GM13976 (cell line): ENCODE data around the gene TMEM184B.

Source experiments
- DNase-seq: peaks from one replicate; pipeline ENCODE4 v3.0.0; 2012; ENCODE audit warnings: low spot score
- in situ Hi-C: fragments of 300-500 bp; cut with MboI; formaldehyde crosslinking; loops from one replicate; pipeline ENCODE4 v1.12.0; 2022; ENCODE audit warnings: low sequenced_read_pairs, mixed read lengths, inconsistent platforms; ENCODE audit not compliant: unreplicated experiment
- TF ChIP-seq, protein P1 (sequence below): IDR thresholded peaks from 2 replicates; pipeline ENCODE4 v1.5.1; 2012; ENCODE audit warnings: borderline replicate concordance, mild to moderate bottlenecking; ENCODE audit not compliant: insufficient read depth; ENCODE audit errors: extremely low read depth, missing control alignments, control extremely low read depth

The TMEM184B gene

DNA sequence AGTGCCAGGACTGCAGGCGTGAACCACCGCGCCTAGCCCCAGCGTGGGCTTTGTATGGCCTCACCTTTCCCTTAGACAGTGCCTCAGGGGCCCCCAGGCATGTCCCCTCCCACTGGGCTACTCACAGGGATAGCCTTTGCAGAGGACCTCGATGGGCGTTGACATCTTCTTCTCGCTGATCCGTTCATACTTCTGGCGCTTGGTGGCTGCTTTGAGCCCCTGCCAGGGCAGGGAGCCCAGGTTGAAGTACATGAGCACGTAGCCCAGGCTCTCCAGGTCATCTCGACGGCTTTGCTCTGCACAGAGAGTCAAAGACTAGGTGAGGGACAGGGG is 26.9 kb upstream of the TMEM184B start:
- DNase-seq, result no peak
- in situ Hi-C loops, result no loop called here
- TF ChIP-seq, protein P1, sequence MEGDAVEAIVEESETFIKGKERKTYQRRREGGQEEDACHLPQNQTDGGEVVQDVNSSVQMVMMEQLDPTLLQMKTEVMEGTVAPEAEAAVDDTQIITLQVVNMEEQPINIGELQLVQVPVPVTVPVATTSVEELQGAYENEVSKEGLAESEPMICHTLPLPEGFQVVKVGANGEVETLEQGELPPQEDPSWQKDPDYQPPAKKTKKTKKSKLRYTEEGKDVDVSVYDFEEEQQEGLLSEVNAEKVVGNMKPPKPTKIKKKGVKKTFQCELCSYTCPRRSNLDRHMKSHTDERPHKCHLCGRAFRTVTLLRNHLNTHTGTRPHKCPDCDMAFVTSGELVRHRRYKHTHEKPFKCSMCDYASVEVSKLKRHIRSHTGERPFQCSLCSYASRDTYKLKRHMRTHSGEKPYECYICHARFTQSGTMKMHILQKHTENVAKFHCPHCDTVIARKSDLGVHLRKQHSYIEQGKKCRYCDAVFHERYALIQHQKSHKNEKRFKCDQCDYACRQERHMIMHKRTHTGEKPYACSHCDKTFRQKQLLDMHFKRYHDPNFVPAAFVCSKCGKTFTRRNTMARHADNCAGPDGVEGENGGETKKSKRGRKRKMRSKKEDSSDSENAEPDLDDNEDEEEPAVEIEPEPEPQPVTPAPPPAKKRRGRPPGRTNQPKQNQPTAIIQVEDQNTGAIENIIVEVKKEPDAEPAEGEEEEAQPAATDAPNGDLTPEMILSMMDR, result no peak

GRCh38 chr22:38298312-38299005 is 25.6 kb upstream of the TMEM184B start:
- in situ Hi-C loops, result no loop called here
- TF ChIP-seq, protein P1, result peak; percentile 47
- peak; percentile 72 for DNase-seq

GRCh38 chr22:38296372-38296771 is 23.6 kb upstream of the TMEM184B start:
- TF ChIP-seq, protein P1, result no peak
- in situ Hi-C loops, result no loop called here

DNA sequence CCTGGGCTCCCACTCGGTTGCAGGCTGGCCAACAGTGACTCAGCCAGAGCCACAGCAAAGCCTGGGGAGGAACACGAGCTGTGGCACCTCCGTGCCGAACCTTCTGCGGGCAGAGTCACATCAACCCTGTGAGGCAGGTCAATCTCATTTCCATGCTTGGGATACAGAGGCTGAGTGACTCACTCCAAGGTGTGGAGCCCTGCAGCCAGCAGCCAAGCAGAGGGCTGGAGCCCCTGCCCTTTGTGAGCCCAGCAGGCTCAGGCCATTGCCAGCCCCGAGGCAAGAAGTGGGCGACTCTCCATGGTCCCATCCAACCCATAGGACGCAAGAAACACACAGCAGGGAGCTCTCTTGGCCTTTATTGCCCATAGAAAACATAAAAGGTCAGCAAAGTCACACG is 23.1 kb upstream of the TMEM184B start:
- TF ChIP-seq, protein P1, result no peak
- in situ Hi-C loops, result no loop called here
- no peak for DNase-seq

More at GRCh38 chr22:38296372-38296771, 23.6 kb upstream of the TMEM184B start:
- no peak for DNase-seq

GRCh38 chr22:38295339-38295738 is 22.5 kb upstream of the TMEM184B start:
- in situ Hi-C loops, result no loop called here
- no peak for DNase-seq
- TF ChIP-seq, protein P1, result no peak

- TF ChIP-seq, protein P1, result no peak
- DNase-seq, result no peak
- in situ Hi-C loops, result no loop called here
Measured at GRCh38 chr22:38294193-38294592, 21.4 kb upstream of the TMEM184B start.
